DOHH2 (cell line): ENCODE data around the gene OR1N1.

Experiments
- CTCF ChIP-seq: fragments of 200-600 bp; sonication (generic); IDR thresholded peaks from one replicate; pipeline ENCODE4 v1.5.1; 2014; ENCODE audit warnings: antibody characterized with exemption, mild to moderate bottlenecking, low read depth, low read length; ENCODE audit not compliant: poor library complexity, severe bottlenecking
- EZH2phosphoT487 ChIP-seq: fragments of 200-600 bp; sonication (generic); IDR thresholded peaks from 2 replicates; pipeline ENCODE4 v1.6.1; 2017; ENCODE audit warnings: borderline replicate concordance, mild to moderate bottlenecking, antibody characterized with exemption, low read length, moderate library complexity, mixed read lengths

GRCh38 chr9:122518226-122518625 is 8.9 kb downstream of the OR1N1 start:
- TF ChIP-seq EZH2phosphoT487 (no peak), CTCF (no peak)
